ENCODE data around the gene CEP85.

Gene CEP85

GRCh38 chr1:26293911-26294463, 60.0 kb downstream of the CEP85 start:
- DNase-seq (ENCODE audit: low read depth), result no peak
- TF ChIP-seq, protein P1, sequence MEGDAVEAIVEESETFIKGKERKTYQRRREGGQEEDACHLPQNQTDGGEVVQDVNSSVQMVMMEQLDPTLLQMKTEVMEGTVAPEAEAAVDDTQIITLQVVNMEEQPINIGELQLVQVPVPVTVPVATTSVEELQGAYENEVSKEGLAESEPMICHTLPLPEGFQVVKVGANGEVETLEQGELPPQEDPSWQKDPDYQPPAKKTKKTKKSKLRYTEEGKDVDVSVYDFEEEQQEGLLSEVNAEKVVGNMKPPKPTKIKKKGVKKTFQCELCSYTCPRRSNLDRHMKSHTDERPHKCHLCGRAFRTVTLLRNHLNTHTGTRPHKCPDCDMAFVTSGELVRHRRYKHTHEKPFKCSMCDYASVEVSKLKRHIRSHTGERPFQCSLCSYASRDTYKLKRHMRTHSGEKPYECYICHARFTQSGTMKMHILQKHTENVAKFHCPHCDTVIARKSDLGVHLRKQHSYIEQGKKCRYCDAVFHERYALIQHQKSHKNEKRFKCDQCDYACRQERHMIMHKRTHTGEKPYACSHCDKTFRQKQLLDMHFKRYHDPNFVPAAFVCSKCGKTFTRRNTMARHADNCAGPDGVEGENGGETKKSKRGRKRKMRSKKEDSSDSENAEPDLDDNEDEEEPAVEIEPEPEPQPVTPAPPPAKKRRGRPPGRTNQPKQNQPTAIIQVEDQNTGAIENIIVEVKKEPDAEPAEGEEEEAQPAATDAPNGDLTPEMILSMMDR (IDR thresholded peaks at IDR 0.05; ENCODE audit: control insufficient read depth, extremely low read depth, insufficient read depth), result no peak
- no peak overlapping the region for H3K4me3 ChIP-seq (ENCODE audit: low read depth, low read length)

GRCh38 chr1:26295194-26296138, 61.5 kb downstream of the CEP85 start:
- TF ChIP-seq, protein P1 (IDR thresholded peaks at IDR 0.05; ENCODE audit: control insufficient read depth, extremely low read depth, insufficient read depth), result no peak
- no peak for DNase-seq (ENCODE audit: low read depth)
- H3K4me3 ChIP-seq (ENCODE audit: low read depth, low read length), result no peak overlapping the region

- TF ChIP-seq, protein P1 (IDR thresholded peaks at IDR 0.05; ENCODE audit: control insufficient read depth, extremely low read depth, insufficient read depth), result no peak
- no peak for DNase-seq (ENCODE audit: low read depth)
- H3K4me3 ChIP-seq (ENCODE audit: low read depth, low read length), result no peak overlapping the region
Observed at GRCh38 chr1:26296340-26297056, 62.5 kb downstream of the CEP85 start.

DNA sequence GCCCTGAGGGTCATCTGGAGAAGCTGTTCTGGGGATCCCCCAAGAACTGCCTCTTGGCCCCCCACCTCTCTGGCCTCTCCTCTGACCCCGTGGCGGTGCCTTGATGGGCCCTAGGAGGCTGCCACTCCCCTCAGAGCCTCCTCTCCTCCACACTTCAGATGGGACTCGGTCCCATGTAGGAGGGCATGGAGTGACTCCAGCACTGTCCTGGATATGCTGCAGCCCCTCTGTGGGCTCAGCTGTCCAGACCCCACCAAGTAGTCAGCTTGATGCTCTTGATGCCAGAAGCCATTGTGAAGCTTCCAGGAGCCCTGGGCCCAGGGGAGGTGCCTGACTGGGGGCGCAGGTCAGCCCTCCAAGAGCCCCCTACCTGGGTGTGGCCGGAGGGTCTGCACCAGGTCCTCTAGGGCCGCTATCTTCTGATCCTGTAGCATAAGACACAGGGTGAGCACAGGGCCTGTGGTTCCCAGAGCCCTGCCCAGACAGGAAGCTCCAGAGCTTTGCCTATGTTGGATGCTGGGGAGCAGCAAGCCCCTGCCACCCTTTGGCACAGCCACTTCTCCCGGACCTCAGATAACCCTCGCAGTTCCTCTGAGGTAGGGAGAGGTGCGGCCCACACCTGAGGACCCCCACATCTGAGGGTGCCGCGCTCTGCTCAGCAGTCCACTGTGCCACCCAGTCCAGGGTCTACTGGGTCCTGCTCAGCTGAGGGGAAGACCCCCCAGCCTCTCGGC, 63.2 kb downstream of the CEP85 start:
- TF ChIP-seq, protein P1 (IDR thresholded peaks at IDR 0.05; ENCODE audit: control insufficient read depth, extremely low read depth, insufficient read depth), result no peak
- no peak for DNase-seq (ENCODE audit: low read depth)
- no peak overlapping the region for H3K4me3 ChIP-seq (ENCODE audit: low read depth, low read length)

DNA sequence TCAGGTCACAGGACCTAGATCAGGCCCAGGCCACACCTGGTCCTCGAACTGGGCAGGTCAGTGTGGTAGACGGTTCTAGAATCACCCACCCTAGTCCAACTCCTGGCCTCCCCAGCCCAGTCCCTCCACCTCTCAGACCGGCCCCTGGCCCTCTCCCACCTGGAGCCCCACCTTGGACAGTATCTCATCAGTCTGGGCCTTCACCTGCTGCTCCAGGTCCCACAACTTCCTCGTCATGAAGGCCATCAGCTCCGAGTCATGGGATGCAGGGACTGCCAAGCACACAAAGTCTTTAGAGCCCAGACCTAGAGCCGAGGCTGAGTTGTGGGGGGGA, 63.8 kb downstream of the CEP85 start:
- TF ChIP-seq, protein P1 (IDR thresholded peaks at IDR 0.05; ENCODE audit: control insufficient read depth, extremely low read depth, insufficient read depth), result no peak
- no peak for DNase-seq (ENCODE audit: low read depth)
- no peak overlapping the region for H3K4me3 ChIP-seq (ENCODE audit: low read depth, low read length)

- H3K4me3 ChIP-seq (ENCODE audit: low read depth, low read length), result no peak overlapping the region
- TF ChIP-seq, protein P1 (IDR thresholded peaks at IDR 0.05; ENCODE audit: control insufficient read depth, extremely low read depth, insufficient read depth), result no peak
- no peak for DNase-seq (ENCODE audit: low read depth)
Observed at GRCh38 chr1:26300578-26301275, 66.7 kb downstream of the CEP85 start.

Data from LNCaP clone FGC (cell line).